GM19463 (cell line): ENCODE measurements around the gene HIBADH.
"Not testable (repeated sequence)": the region's sequence is repeated elsewhere in the genome, so short reads cannot be mapped to it uniquely, and the experiment has no call there.

Experiments used
- ATAC-seq: cut with Tn5 transposase; IDR thresholded peaks from one replicate; pipeline ENCODE4 v1.9.1; 2021; ENCODE audit warnings: mild to moderate bottlenecking, moderate library complexity; ENCODE audit not compliant: unreplicated experiment

HIBADH gene

GRCh38 chr7:27513885-27514284, 148.8 kb downstream of the HIBADH start:
- no peak for ATAC-seq

- not testable (repeated sequence) for ATAC-seq
Observed at GRCh38 chr7:27511370-27511769, 151.3 kb downstream of the HIBADH start.

GRCh38 chr7:27510541-27510940, 152.1 kb downstream of the HIBADH start:
- no peak for ATAC-seq

- not testable (repeated sequence) for ATAC-seq
Observed at GRCh38 chr7:27501879-27502278, 160.8 kb downstream of the HIBADH start.

GRCh38 chr7:27501001-27501400, 161.7 kb downstream of the HIBADH start:
- no peak for ATAC-seq

GRCh38 chr7:27492224-27492623, 170.5 kb downstream of the HIBADH start:
- ATAC-seq, result no peak

- ATAC-seq, result no peak
Observed at GRCh38 chr7:27491534-27491933, 171.1 kb downstream of the HIBADH start.

- no peak for ATAC-seq
Observed at GRCh38 chr7:27487509-27487908, 175.2 kb downstream of the HIBADH start.

GRCh38 chr7:27484451-27484850, 178.2 kb downstream of the HIBADH start:
- no peak for ATAC-seq

- no peak for ATAC-seq
Observed at GRCh38 chr7:27482219-27482618, 180.5 kb downstream of the HIBADH start.

GRCh38 chr7:27478556-27478955, 184.1 kb downstream of the HIBADH start:
- ATAC-seq, result no peak

- no peak for ATAC-seq
Observed at GRCh38 chr7:27478084-27478483, 184.6 kb downstream of the HIBADH start.

- ATAC-seq, result no peak
Observed at GRCh38 chr7:27476493-27476892, 186.2 kb downstream of the HIBADH start.
